K562 (cell line): ENCODE measurements around the gene ITPR2. TPM values are rescaled to one million over a fixed set of nuclear protein-coding genes. Genes with fewer than 3 reads are reported as not detected.

Experiments used
- ARID4B ChIP-seq: sonication (generic); formaldehyde crosslinking; IDR thresholded peaks from 2 replicates; pipeline ENCODE4 v1.8.0; 2022; ENCODE audit warnings: mild to moderate bottlenecking, missing genetic modification reagents
- ATF3 ChIP-seq, 2 experiments: fragments of 450-650 bp in 1 of 2; sonication (generic) in 1 of 2; formaldehyde crosslinking in 1 of 2; IDR thresholded peaks in 1 of 2; conservative IDR thresholded peaks in 1 of 2; 2 replicates each; pipeline versions ENCODE4 v1.6.1 to v1.8.1; 2016 to 2023; ENCODE audit warnings: mild to moderate bottlenecking in 2 of 2, moderate library complexity in 2 of 2, inconsistent platforms in 1 of 2, missing genetic modification reagents in 1 of 2
- CBFA2T2 ChIP-seq: fragments of 450-650 bp; conservative IDR thresholded peaks from 2 replicates; pipeline ENCODE4 v1.6.1; 2017; ENCODE audit warnings: mild to moderate bottlenecking
- HBP1 ChIP-seq: fragments of 450-650 bp; formaldehyde crosslinking; IDR thresholded peaks from 2 replicates; pipeline ENCODE4 v1.4.0; 2022; ENCODE audit warnings: missing genetic modification characterization
- NFE2L1 ChIP-seq: fragments of 450-650 bp; IDR thresholded peaks from 2 replicates; pipeline ENCODE4 v1.6.1; 2016; ENCODE audit warnings: missing genetic modification characterization, low read depth, mild to moderate bottlenecking, missing compliant biosample characterization, moderate library complexity, borderline replicate concordance
- NR2C1 ChIP-seq, 2 experiments: fragments of 450-650 bp; IDR thresholded peaks; 2 replicates each; pipeline ENCODE4 v1.6.1; 2017; ENCODE audit warnings: mild to moderate bottlenecking in 2 of 2, antibody characterized with exemption in 1 of 2, inconsistent platforms in 1 of 2, missing compliant biosample characterization in 1 of 2, missing genetic modification characterization in 1 of 2
- VEZF1 ChIP-seq: fragments of 200-800 bp; sonication (Bioruptor generic); IDR thresholded peaks from 2 replicates; pipeline ENCODE4 v1.6.1; 2017; ENCODE audit warnings: missing genetic modification characterization, missing compliant biosample characterization
- ZBTB2 ChIP-seq: fragments of 450-650 bp; IDR thresholded peaks from 2 replicates; pipeline ENCODE4 v1.6.1; 2016; ENCODE audit warnings: antibody characterized with exemption
- ZBTB9 ChIP-seq: fragments of 450-650 bp; formaldehyde crosslinking; IDR thresholded peaks from 2 replicates; pipeline ENCODE4 v1.4.0; 2020; ENCODE audit warnings: mild to moderate bottlenecking, moderate library complexity
- ZNF165 ChIP-seq: fragments of 250-450 bp; sonication (Bioruptor Pico); IDR thresholded peaks from 2 replicates; pipeline ENCODE4 v1.4.0; 2020; ENCODE audit warnings: borderline replicate concordance
- ZNF740 ChIP-seq, 3 experiments: fragments of 200-800 bp in 1 of 3; sonication (Bioruptor generic) in 1 of 3; sonication (generic) in 1 of 3; formaldehyde crosslinking in 1 of 3; IDR thresholded peaks; 2 replicates each; pipeline versions ENCODE4 v1.6.1 to v1.8.0; 2016 to 2022; ENCODE audit warnings: mild to moderate bottlenecking in 2 of 3, missing compliant biosample characterization in 2 of 3, missing genetic modification characterization in 2 of 3, missing genetic modification reagents in 1 of 3
- ZNF778 ChIP-seq: fragments of 450-650 bp; formaldehyde crosslinking; IDR thresholded peaks from 2 replicates; pipeline ENCODE4 v1.4.0; 2020; ENCODE audit warnings: mild to moderate bottlenecking, moderate library complexity
- polyA plus RNA-seq, 8 experiments: library from polyadenylated mRNA; depleted of rRNA in 4 of 8; stranded (reverse) in 5 of 8; unstranded in 3 of 8; fragments of >200 nt; fragmentation: Nextera tagmentation in 2 of 8; fragmentation: Illumina TruSeq in 1 of 8; extraction: Ambion mirVana in 2 of 8; extraction: Trizol in 1 of 8; gene quantifications; 2 replicates each; pipeline versions ENCODE4 v1.2.1 to v1.2.3, GENCODE V29; 2011 to 2014; ENCODE audit warnings: inconsistent platforms in 1 of 8, missing spikeins in 1 of 8
- total RNA-seq, 7 experiments: library from RNA; depleted of rRNA in 6 of 7; stranded (reverse); fragments of >200 nt in 6 of 7; fragmentation: Illumina TruSeq in 2 of 7; extraction: Trizol in 2 of 7; gene quantifications; 2 replicates each; pipeline versions ENCODE4 v1.2.1 to v1.2.3, GENCODE V29; 2011 to 2021; ENCODE audit warnings: low replicate concordance in 1 of 7

ITPR2 gene
- total and polyA plus RNA-seq, 9 of the 15 experiments (the other 6 are each of a cell fraction or from before 2014, with no cell fraction given), result 0.21 to 3.3 (median 0.95) TPM

GRCh38 chr12:26694402-26694801 lies 138.6 kb downstream of the ITPR2 start (continued):
- TF ChIP-seq ZNF740 (CRISPR knock-in tag; IDR thresholded peaks at IDR 0.05) (no peak), ZNF740 (tag; IDR thresholded peaks at IDR 0.05) (no peak), ZBTB9 (no peak), NR2C1 (IDR thresholded peaks at IDR 0.05) (no peak), NR2C1 (tag; IDR thresholded peaks at IDR 0.05) (no peak), CBFA2T2 (no peak), ARID4B (CRISPR knock-in tag) (no peak), ATF3 (IDR thresholded peaks at IDR 0.05) (no peak), ATF3 (CRISPR knock-in tag; conservative IDR thresholded peaks at IDR 0.05) (no peak), ZBTB2 (no peak), VEZF1 (CRISPR knock-in tag) (no peak), ZNF165 (CRISPR knock-in tag) (no peak), HBP1 (CRISPR knock-in tag) (no peak), NFE2L1 (tag) (no peak), ZNF778 (no peak)
